OCI-LY3 (cell line): ENCODE results near the gene QSOX2.

Source experiments
- EZH2phosphoT487 ChIP-seq: fragments of 200-600 bp; shearing (Covaris generic); IDR thresholded peaks from 2 replicates; pipeline ENCODE4 v1.6.1; 2018; ENCODE audit warnings: antibody characterized with exemption, mixed run types, low read depth
- TF ChIP-seq, protein P1 (sequence below): fragments of 200-600, 300-600 bp; sonication (generic); IDR thresholded peaks from 2 replicates; pipeline ENCODE4 v1.5.1; 2014; ENCODE audit warnings: antibody characterized with exemption, low read length, low read depth

DNA sequence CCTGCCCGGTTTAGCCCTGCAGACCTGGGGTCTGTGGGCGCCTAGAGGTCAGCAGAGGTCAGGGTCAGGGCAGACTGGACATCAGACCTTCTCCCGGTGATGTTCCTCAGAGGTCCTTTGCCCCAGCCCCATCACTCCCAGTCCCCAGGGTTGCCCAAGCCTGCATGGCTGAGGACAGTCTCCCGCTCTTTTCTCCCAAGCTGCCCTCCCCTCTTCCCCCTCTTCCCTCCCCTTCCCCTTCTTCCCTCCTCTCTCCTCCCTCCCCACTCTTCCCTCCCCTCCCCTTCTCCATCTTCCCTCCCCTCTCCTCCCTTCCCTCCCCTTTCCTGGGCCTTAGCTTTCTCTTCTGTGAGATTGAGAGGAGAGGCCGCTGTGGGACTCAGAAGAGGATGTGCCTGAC, 51.1 kb downstream of the QSOX2 start:
- TF ChIP-seq, protein P1, sequence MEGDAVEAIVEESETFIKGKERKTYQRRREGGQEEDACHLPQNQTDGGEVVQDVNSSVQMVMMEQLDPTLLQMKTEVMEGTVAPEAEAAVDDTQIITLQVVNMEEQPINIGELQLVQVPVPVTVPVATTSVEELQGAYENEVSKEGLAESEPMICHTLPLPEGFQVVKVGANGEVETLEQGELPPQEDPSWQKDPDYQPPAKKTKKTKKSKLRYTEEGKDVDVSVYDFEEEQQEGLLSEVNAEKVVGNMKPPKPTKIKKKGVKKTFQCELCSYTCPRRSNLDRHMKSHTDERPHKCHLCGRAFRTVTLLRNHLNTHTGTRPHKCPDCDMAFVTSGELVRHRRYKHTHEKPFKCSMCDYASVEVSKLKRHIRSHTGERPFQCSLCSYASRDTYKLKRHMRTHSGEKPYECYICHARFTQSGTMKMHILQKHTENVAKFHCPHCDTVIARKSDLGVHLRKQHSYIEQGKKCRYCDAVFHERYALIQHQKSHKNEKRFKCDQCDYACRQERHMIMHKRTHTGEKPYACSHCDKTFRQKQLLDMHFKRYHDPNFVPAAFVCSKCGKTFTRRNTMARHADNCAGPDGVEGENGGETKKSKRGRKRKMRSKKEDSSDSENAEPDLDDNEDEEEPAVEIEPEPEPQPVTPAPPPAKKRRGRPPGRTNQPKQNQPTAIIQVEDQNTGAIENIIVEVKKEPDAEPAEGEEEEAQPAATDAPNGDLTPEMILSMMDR = no peak
- no peak for TF ChIP-seq EZH2phosphoT487
